PC-3 (cell line): ENCODE results near the gene TTC33. TPM values are rescaled to one million over a fixed set of nuclear protein-coding genes. Genes with fewer than 3 reads are reported as not detected.

Source experiments
- ATAC-seq: fragments of 200-7000 bp; cut with Tn5 transposase; 2 replicates; pipeline ENCODE4 v1.9.1; 2020; ENCODE audit warnings: mild to moderate bottlenecking, moderate library complexity
- BruUV-seq: library from RNA; stranded (reverse); fragments of 400-500 nt; replicated peaks from 2 replicates; lab custom pipeline; 2021; lab: Mats Ljungman, UMichigan
- CTCF ChIA-PET: fragments of 300-600 bp; sonication (Branson Sonifier 250); formaldehyde crosslinking; loops from one replicate; lab custom pipeline; 2022; ENCODE audit warnings: antibody characterized with exemption; lab: Charles Lee
- POLR2A ChIA-PET: fragments of 300-600 bp; sonication (Branson Sonifier 250); formaldehyde crosslinking; loops from one replicate; lab custom pipeline; 2022; ENCODE audit warnings: antibody characterized with exemption; ENCODE audit not compliant: unreplicated experiment; lab: Charles Lee
- DNase-seq: peaks from one replicate; pipeline ENCODE4 v3.0.0-alpha.2; 2015
- H2AFZ ChIP-seq: fragments of 300-600 bp; sonication (generic); 2 replicates; pipeline ENCODE4 v1.6.0; 2016; ENCODE audit warnings: antibody characterized with exemption, low read length
- H3F3A ChIP-seq: fragments of 300-600 bp; sonication (generic); one replicate; pipeline ENCODE4 v1.6.0; 2017; ENCODE audit warnings: antibody characterized with exemption, low read length, control low read depth, mild to moderate bottlenecking; ENCODE audit not compliant: unreplicated experiment
- H3K27ac ChIP-seq: fragments of 300-600 bp; sonication (generic); 2 replicates; pipeline ENCODE4 v1.5.1; 2016; ENCODE audit warnings: mild to moderate bottlenecking, low read length
- H3K27me3 ChIP-seq: fragments of 300-600 bp; sonication (generic); 2 replicates; pipeline ENCODE4 v1.6.1; 2016; ENCODE audit warnings: low read length, mixed read lengths
- H3K36me3 ChIP-seq: fragments of 300-600 bp; sonication (generic); 2 replicates; pipeline ENCODE4 v1.6.1; 2016; ENCODE audit warnings: low read depth, mixed run types, low read length, mixed read lengths
- H3K4me1 ChIP-seq: fragments of 300-600 bp; sonication (generic); 2 replicates; pipeline ENCODE4 v1.5.1; 2016; ENCODE audit warnings: low read length; ENCODE audit not compliant: insufficient read depth
- H3K4me2 ChIP-seq: fragments of 300-600 bp; sonication (generic); 2 replicates; pipeline ENCODE4 v1.6.0; 2016; ENCODE audit warnings: low read length
- H3K4me3 ChIP-seq: fragments of 300-600 bp; sonication (generic); 2 replicates; pipeline ENCODE4 v1.5.1; 2016; ENCODE audit warnings: mild to moderate bottlenecking, low read length, mixed read lengths
- H3K79me2 ChIP-seq: fragments of 300-600 bp; sonication (generic); 2 replicates; pipeline ENCODE4 v1.6.1; 2017; ENCODE audit warnings: low read length, mixed read lengths
- H3K9ac ChIP-seq: fragments of 300-600 bp; sonication (generic); 2 replicates; pipeline ENCODE4 v1.6.0; 2016; ENCODE audit warnings: mild to moderate bottlenecking, low read length
- H3K9me2 ChIP-seq: fragments of 300-600 bp; sonication (generic); replicated peaks from 2 replicates; pipeline ENCODE4 v1.6.1; 2016; ENCODE audit warnings: mixed run types, low read length, mixed read lengths
- H3K9me3 ChIP-seq: fragments of 300-600 bp; sonication (generic); 2 replicates; pipeline ENCODE4 v1.6.1; 2016; ENCODE audit warnings: low read length, mixed read lengths
- H4K20me1 ChIP-seq: fragments of 300-600 bp; sonication (generic); 2 replicates; pipeline ENCODE4 v1.6.1; 2016; ENCODE audit warnings: low read length, mixed read lengths
- CTCF ChIP-seq: fragments of 300-600 bp; sonication (generic); conservative IDR thresholded peaks from 2 replicates; pipeline ENCODE4 v1.5.1; 2017; ENCODE audit warnings: antibody characterized with exemption, low read depth, mild to moderate bottlenecking, low read length
- EZH2 ChIP-seq: fragments of 300-600 bp; sonication (generic); IDR thresholded peaks from one replicate; pipeline ENCODE4 v1.6.1; 2017; ENCODE audit warnings: antibody characterized with exemption, mild to moderate bottlenecking, low read length; ENCODE audit not compliant: unreplicated experiment
- EZH2phosphoT487 ChIP-seq: fragments of 300-600 bp; sonication (generic); IDR thresholded peaks from 2 replicates; pipeline ENCODE4 v1.6.1; 2018; ENCODE audit warnings: mild to moderate bottlenecking, antibody characterized with exemption, low read length, borderline replicate concordance
- intact Hi-C: fragments of 100-400 bp; cut with micrococcal nuclease; formaldehyde crosslinking; loops from 2 replicates; pipeline ENCODE4 v1.9.0; 2023
- total RNA-seq: library from RNA; depleted of rRNA; stranded (reverse); fragments of >200 nt; gene quantifications from 2 replicates; pipeline ENCODE4 v1.2.3, GENCODE V29; 2014

The TTC33 gene
- total RNA-seq, 1 experiment from 2014 or later, result 9.0 TPM

DNA sequence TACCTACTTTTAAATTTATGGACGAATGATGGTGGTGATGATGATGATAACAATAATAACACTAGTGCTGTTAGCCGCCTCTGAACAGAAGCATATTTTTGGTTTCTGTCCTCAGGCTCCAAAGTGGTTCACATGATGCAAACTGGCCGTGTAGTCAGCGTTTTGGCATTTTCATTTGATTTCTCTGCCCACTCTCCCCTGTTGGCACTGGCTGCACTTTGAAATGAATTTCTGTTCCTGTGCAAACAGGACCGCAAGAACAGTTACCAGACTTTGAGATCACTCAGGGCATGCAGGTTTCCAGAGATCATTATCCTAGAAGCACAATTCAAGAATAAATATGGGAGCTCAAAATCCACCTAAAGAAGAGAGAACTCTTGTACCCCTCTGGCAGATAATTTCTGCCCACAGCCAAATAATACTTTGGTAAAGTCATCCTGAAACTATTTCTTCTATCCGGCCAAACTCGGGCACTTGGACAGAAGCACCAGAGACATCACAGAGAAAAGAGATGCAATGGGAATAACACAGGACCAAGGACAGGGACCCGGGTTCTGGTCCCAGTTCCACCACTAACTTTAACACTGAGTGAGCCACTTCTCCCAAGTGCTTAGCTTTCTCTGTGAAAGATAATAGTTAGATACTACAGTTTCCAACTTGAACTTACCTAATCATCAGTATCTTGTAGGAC lies 277.8 kb downstream of the TTC33 start:
- Histone ChIP-seq H4K20me1 (no peaks in the 10 kb centered on the region), H3K4me3 (no peak overlapping the region; the same call in 1 of the 2 replicates), H3F3A (no peaks in the 10 kb centered on the region), H3K9ac (no peak overlapping the region), H3K27ac (peak overlapping the region; percentile 37), H2AFZ (no peak overlapping the region), H3K4me2 (peak overlapping the region; percentile 44), H3K9me3 (no peaks in the 10 kb centered on the region), H3K4me1 (peaks cover 31% of the 10 kb centered on the region), H3K36me3 (no peaks in the 10 kb centered on the region), H3K27me3 (no peaks in the 10 kb centered on the region), H3K9me2 (no peaks in the 10 kb centered on the region), H3K79me2 (no peaks in the 10 kb centered on the region)
- CTCF ChIA-PET, result no interaction called here
- DNase-seq (peak; percentile 96), ATAC-seq (peak; percentile 86)
- intact Hi-C loops, result loop anchor here (1.0 kb wide), 2 partner anchors 67 to 93 kb away; no protein-coding TSS in a partner anchor
- POLR2A ChIA-PET, result interaction anchor here (0.6 kb wide), 2 partner anchors 758 to 1826 kb away, joined by 5 to 7 read pairs; no protein-coding TSS in a partner anchor
- no peak for TF ChIP-seq EZH2phosphoT487
- TF ChIP-seq CTCF, result no peak
- no peak for TF ChIP-seq EZH2
- BruUV-seq, result no TSS peak

DNA sequence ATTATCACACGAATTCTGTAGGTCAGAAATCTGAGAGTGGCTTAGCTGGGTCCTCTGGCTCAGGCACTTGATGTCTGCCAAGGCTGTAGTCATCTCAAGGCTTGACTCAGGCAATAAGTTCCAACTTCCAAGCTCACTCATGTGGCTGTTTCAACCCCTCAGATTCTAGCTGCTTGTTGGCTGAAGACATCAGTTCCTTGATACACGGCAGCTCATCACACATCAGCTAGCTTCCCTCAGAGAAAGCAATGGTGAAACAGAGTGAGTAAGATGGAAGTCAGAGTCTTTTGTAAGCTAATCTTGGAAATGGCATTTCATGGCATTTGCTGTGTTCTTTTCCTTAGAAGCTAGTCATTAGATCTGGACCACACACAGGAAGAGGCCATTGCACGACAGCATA lies 280.2 kb downstream of the TTC33 start:
- no peak for ATAC-seq
- no peaks in the 10 kb centered on the region for H3K36me3 ChIP-seq
- no peak overlapping the region for H2AFZ ChIP-seq
- peaks cover 24% of the 10 kb centered on the region for H3K4me1 ChIP-seq
- BruUV-seq, result no TSS peak
- POLR2A ChIA-PET, result interaction anchor here (0.5 kb wide), 1 partner anchor 1153 kb away, joined by 3 read pairs; no protein-coding TSS in a partner anchor
- H3K27me3 ChIP-seq, result no peaks in the 10 kb centered on the region
- no peaks in the 10 kb centered on the region for H3K9me3 ChIP-seq
- H3K4me2 ChIP-seq, result no peak overlapping the region
- H3K79me2 ChIP-seq, result no peaks in the 10 kb centered on the region
- CTCF ChIA-PET, result no interaction called here
- H4K20me1 ChIP-seq, result no peaks in the 10 kb centered on the region
- TF ChIP-seq EZH2 (no peak), EZH2phosphoT487 (no peak), CTCF (no peak)
- H3K9ac ChIP-seq, result no peak overlapping the region
- no peak overlapping the region for H3K27ac ChIP-seq
- DNase-seq, result no peak
- intact Hi-C loops, result no loop called here
- H3K4me3 ChIP-seq, result no peak overlapping the region
- H3K9me2 ChIP-seq, result no peaks in the 10 kb centered on the region
- no peaks in the 10 kb centered on the region for H3F3A ChIP-seq

DNA sequence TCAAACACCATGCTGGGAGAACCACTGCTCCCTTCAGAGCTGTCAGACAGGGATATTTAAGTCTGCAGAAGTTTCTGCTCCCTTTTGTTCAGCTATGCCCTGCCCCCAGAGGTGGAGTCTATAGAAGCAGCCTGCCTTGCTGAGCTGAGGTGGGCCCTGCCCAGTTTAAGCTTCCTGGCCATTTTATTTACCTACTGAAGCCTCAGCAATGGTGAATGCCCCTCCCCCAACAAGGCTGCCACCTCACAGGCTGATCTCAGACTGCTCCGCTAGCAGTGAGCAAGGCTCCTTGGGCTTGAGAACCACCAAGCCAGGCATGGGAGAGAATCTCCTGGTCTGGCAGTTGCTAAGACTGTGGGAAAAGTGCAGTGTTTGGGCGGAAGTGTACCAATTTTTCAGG lies 281.5 kb downstream of the TTC33 start:
- Histone ChIP-seq H3K27ac (no peak overlapping the region), H3K36me3 (no peaks in the 10 kb centered on the region), H3K27me3 (no peaks in the 10 kb centered on the region), H3K4me3 (no peak overlapping the region), H3K4me2 (no peak overlapping the region), H3K79me2 (no peaks in the 10 kb centered on the region), H4K20me1 (no peaks in the 10 kb centered on the region), H3K9me2 (no peaks in the 10 kb centered on the region), H3F3A (no peaks in the 10 kb centered on the region), H3K4me1 (peaks cover 24% of the 10 kb centered on the region), H2AFZ (no peak overlapping the region), H3K9ac (no peak overlapping the region), H3K9me3 (no peaks in the 10 kb centered on the region)
- TF ChIP-seq EZH2phosphoT487 (no peak), EZH2 (no peak)
- ATAC-seq (no peak), DNase-seq (no peak)
- intact Hi-C loops, result no loop called here
- CTCF ChIA-PET, result no interaction called here
- POLR2A ChIA-PET, result no interaction called here
- BruUV-seq, result no TSS peak
